Activated T-cell treated with anti-CD3 and anti-CD28 coated beads, Interleukin-2, amount 50 U/mL, for 48 hours (primary cell): ENCODE results near the gene SCN3B.
A peak's percentile ranks its signal among the peaks of the same experiment; 100 is the strongest.

Experiments
- DNase-seq, 2 experiments: peaks; one replicate each; pipeline ENCODE4 v3.0.0-alpha.2; 2020

SCN3B gene

GRCh38 chr11:123653827-123654565 lies 428 bp downstream of the SCN3B start:
- peak; percentile 44 to 58 for DNase-seq

DNA sequence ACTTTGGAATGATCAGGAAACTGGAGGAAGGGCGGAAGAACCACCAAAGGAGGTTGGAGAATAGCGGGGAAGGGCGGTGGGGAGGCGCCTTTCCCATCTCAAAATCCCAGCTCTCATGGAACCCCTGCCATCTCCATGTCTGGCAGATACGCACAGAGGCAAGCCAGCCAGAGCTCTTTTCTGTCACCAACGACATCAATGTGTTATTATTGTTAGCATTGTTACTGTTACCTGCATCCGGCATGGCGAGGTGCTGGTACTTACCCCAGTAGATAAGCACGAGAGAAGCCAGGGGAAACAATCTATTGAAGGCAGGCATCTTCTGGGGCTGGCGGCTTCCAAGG lies 969 bp downstream of the SCN3B start:
- DNase-seq: no peak

- DNase-seq: no peak
These were observed 1.8 kb downstream of the SCN3B start for GRCh38 chr11:123652599-123652998.

DNA sequence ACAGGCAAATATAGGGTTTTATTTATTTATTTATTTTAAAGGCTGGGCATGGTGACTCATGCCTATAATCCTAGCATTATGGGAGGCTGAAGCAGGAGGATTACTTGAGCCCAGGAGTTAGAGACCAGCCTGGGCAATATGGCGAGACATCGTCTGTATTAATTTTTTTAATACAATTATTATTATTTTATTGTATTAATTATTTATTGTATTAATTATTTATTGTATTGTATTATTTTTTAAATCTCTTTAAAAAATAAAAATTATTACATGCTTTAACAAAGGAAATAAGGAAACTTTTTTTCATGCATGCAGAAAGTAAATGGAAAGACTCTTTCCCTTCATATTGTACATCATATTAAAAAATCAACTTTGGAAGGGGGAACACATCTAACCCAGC lies 3.5 kb downstream of the SCN3B start:
- no peak for DNase-seq

DNA sequence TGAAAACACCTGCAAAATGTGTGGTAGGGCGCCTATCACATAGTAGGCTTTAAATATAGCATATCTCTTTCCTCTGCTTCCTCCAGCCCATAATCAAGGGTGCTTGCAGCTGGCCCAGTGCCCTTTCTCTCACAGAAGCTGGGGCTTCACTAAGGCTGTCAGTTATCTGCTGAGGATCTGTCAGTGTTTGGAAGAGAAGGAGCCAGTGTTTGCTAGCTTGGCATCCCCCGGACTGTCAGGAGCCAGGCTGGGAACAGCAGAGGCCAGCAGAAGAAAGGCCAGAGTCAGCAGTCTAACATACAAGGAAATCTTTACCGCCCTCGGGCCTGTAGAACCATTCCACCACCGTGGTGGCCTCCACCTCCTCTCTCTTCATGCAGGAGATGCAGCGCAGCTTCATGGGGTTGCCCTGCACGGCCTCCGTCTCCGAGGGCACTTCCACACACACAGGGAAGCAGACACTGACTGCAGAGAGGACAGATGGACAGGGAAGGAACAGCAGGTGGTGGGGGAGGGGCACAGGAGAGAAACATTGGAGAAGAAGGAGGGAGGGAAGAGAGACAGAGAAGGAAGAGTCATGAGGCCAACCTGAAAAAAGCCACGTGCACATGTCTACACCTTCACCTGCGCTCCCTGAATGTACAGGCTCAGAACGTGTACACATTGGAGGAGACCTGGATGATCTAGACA lies 9.0 kb downstream of the SCN3B start:
- DNase-seq: no peak

DNA sequence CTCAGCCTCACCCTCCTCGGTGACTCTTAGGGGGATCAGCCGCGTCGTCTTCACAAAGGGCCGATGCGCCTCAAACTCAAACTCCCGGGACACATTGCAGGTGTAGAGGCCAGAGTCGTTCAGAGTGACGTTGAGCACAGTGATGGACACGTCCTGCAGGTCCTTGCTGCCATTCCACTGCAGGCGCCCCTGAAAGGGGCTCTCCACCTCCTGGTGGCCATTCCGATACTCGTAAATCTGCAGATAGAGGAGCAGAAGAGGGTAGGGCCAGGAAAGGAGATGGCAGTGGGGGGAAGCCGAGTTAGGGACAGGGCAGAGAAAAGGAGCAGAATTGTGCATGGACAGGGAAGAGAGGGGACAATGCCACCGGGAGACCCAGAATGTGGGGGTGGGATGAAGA lies 12.0 kb downstream of the SCN3B start:
- DNase-seq: no peak

- DNase-seq: no peak
These were observed 13.0 kb downstream of the SCN3B start for GRCh38 chr11:123641495-123641840.

- DNase-seq: peak; percentile 69 to 76
These were observed 13.5 kb downstream of the SCN3B start for GRCh38 chr11:123640677-123641494.

- no peak for DNase-seq
These were observed 14.4 kb downstream of the SCN3B start for GRCh38 chr11:123640029-123640428.

- DNase-seq: no peak
These were observed 24.3 kb downstream of the SCN3B start for GRCh38 chr11:123630126-123630608.

- DNase-seq: no peak
These were observed 25.3 kb downstream of the SCN3B start for GRCh38 chr11:123628936-123629683.

DNA sequence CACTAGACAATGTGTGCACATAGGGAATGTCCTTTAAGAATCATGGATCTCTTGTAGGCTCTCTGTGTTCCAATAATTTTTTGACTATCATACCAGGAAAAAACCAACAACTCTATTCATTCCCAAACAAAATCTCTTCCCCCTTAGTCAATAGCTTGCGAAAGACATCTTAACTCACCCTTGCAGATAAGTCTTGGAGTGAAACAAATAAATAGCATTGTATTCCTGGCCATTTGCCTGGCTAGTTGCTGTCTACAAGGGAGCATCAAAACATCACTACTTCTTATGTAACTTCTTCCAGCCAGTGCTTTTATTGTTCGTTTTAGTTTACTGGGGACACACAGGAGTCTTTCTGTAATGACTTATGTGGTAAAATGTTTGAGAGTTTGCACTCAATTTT lies 29.4 kb downstream of the SCN3B start:
- DNase-seq: no peak

DNA sequence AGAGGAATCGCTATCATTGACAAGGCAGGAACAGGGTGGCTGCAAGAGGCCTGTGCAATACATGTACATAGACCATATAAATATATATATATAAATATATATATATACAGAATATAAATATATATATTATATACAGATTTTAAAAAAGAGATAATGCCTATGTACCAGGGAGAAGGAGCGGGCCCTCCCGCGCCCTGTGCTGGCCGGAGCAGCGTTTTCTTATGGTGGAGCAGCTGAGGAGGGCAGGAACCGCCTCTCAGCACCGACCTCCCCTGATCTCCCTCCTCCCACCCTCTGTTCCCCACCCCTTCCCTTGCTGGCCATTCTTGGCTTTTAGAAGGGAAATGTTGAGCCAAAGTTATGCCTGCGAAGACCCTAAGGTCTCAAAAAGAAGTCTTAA lies 31.8 kb downstream of the SCN3B start:
- DNase-seq: no peak

- no peak for DNase-seq
These were observed 37.8 kb downstream of the SCN3B start for GRCh38 chr11:123616505-123617198.

DNA sequence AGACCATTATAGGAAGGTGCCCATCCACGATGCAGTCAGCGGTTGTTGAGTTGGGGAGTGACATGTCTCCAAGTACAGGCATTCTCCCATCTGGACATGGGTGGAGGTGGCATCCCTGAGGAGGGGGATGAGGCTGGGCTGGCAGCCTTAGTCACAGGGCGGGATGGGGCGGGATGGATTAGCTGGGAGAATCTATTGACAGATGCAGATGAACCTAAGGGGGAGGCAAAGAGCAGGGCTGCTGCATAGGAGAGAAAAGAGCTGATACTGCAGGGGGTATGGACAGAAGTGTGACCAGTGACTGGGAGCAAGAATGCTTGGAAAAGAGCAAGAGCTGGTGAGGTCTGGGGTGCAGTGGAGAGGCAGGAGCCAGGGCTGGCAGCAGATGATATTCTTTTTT lies 42.7 kb downstream of the SCN3B start:
- DNase-seq: no peak

DNA sequence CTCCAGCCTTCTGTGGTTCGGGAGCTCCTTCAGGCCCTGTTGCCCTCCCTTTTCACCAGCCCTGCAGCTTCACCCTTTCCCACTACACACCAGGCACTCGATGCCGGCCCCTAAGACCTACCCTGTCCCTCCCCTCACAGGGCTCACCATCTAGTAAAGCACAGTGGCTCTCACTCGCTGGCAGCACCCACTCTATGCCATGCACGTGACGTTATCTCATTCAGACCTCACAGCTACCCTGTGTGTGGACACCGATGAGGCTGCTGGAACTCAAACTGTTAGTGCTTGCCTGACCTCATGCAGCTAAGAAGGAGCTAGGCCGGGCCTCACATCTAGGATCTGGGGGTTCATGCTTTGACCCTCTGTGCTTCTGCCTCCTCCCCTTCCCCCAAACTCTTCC lies 45.5 kb downstream of the SCN3B start:
- DNase-seq: no peak

- DNase-seq: no peak
These were observed 46.1 kb downstream of the SCN3B start for GRCh38 chr11:123608371-123608770.

- DNase-seq: no peak
These were observed 46.6 kb downstream of the SCN3B start for GRCh38 chr11:123607781-123608180.

- no peak for DNase-seq
These were observed 50.8 kb downstream of the SCN3B start for GRCh38 chr11:123603666-123604065.

- no peak for DNase-seq
These were observed 52.7 kb downstream of the SCN3B start for GRCh38 chr11:123601743-123602142.

- no peak for DNase-seq
These were observed 53.3 kb downstream of the SCN3B start for GRCh38 chr11:123601136-123601535.

GRCh38 chr11:123597859-123598258 lies 56.6 kb downstream of the SCN3B start:
- no peak for DNase-seq
